BJ (cell line): ENCODE data around the gene SPDYE3. TPM values are rescaled to one million over a fixed set of nuclear protein-coding genes. Genes with fewer than 3 reads are reported as not detected.
"Not testable (repeated sequence)": the region's sequence is repeated elsewhere in the genome, so short reads cannot be mapped to it uniquely, and the experiment has no call there.

Experiments
- CTCF ChIA-PET: fragments of 350-600 bp; formaldehyde crosslinking; extraction: SDS; loops from one replicate; lab custom pipeline; 2021; ENCODE audit warnings: antibody characterized with exemption, inconsistent platforms; lab: Yijun Ruan, JAX
- POLR2A ChIA-PET: fragments of 300-600 bp; sonication (Branson Sonifier 250); formaldehyde crosslinking; extraction: SDS; loops from one replicate; lab custom pipeline; 2021; ENCODE audit warnings: antibody characterized with exemption; lab: Charles Lee
- DNase-seq: peaks from one replicate; pipeline ENCODE4 v3.0.0-alpha.2; 2011; ENCODE audit warnings: low read depth
- H3K27me3 ChIP-seq: 2 replicates; pipeline ENCODE4 v1.6.0; 2011; ENCODE audit warnings: low read length; ENCODE audit not compliant: control insufficient read depth, insufficient read depth
- H3K36me3 ChIP-seq: 2 replicates; pipeline ENCODE4 v1.5.1; 2011; ENCODE audit warnings: low read length; ENCODE audit not compliant: control insufficient read depth, insufficient read depth
- H3K4me3 ChIP-seq: 2 replicates; pipeline ENCODE4 v1.5.1; 2011; ENCODE audit warnings: low read depth, mild to moderate bottlenecking, control low read depth, low read length
- CTCF ChIP-seq: IDR thresholded peaks from 2 replicates; pipeline ENCODE4 v1.5.1; 2011; ENCODE audit warnings: low read depth, mild to moderate bottlenecking, control low read depth, inconsistent platforms, low read length, moderate library complexity; ENCODE audit not compliant: insufficient read depth
- polyA plus RNA-seq: library from polyadenylated mRNA; depleted of rRNA; stranded (reverse); fragments of >200 nt; gene quantifications from 2 replicates; pipeline ENCODE4 v1.2.3, GENCODE V29; 2011

SPDYE3 gene
- polyA plus RNA-seq, 1 experiment, result not detected

GRCh38 chr7:100338083-100338696, 30.7 kb downstream of the SPDYE3 start:
- CTCF ChIA-PET, POLR2A ChIA-PET: not testable (repeated sequence)

GRCh38 chr7:100341286-100341685, 33.8 kb downstream of the SPDYE3 start:
- H3K36me3 ChIP-seq, CTCF ChIA-PET, DNase-seq, H3K27me3 ChIP-seq, POLR2A ChIA-PET, H3K4me3 ChIP-seq: not testable (repeated sequence)

More at GRCh38 chr7:100338083-100338696, 30.7 kb downstream of the SPDYE3 start:
- DNase-seq, H3K36me3 ChIP-seq, H3K27me3 ChIP-seq, H3K4me3 ChIP-seq: not testable (repeated sequence)

GRCh38 chr7:100342765-100343164, 35.3 kb downstream of the SPDYE3 start:
- Histone ChIP-seq H3K36me3 (peaks cover 11% of the 10 kb centered on the region), H3K4me3 (no peak overlapping the region), H3K27me3 (no peaks in the 10 kb centered on the region)
- no peak for DNase-seq
- no peak for TF ChIP-seq CTCF
- ChIA-PET POLR2A (no interaction called here), CTCF (interaction anchor here (0.6 to 1.2 kb wide), 4 partner anchors 49 to 210 kb away, joined by 3 read pairs; no protein-coding TSS in a partner anchor)

GRCh38 chr7:100344124-100344559, 36.6 kb downstream of the SPDYE3 start:
- POLR2A ChIA-PET, result not testable (repeated sequence)

GRCh38 chr7:100344560-100345287, 37.2 kb downstream of the SPDYE3 start:
- POLR2A ChIA-PET, H3K27me3 ChIP-seq, DNase-seq, H3K4me3 ChIP-seq: not testable (repeated sequence)
- CTCF ChIA-PET, result interaction anchor here (0.8 to 3.2 kb wide), 4 partner anchors 10 to 212 kb away, joined by 3 to 13 read pairs (median 3); no protein-coding TSS in a partner anchor
- H3K36me3 ChIP-seq, result peaks cover 17% of the 10 kb centered on the region
- peak; percentile 58 for TF ChIP-seq CTCF

More at GRCh38 chr7:100344124-100344559, 36.6 kb downstream of the SPDYE3 start:
- CTCF ChIA-PET, result interaction anchor here (0.8 to 3.2 kb wide), 2 partner anchors 10 to 15 kb away, joined by 3 to 13 read pairs; no protein-coding TSS in a partner anchor
- DNase-seq, H3K27me3 ChIP-seq, H3K4me3 ChIP-seq: not testable (repeated sequence)
- H3K36me3 ChIP-seq, result peaks cover 14% of the 10 kb centered on the region

- CTCF ChIA-PET, result interaction anchor here (0.7 to 3.2 kb wide), 4 partner anchors 14 to 212 kb away, joined by 3 to 13 read pairs (median 3); no protein-coding TSS in a partner anchor
- DNase-seq, H3K4me3 ChIP-seq, H3K27me3 ChIP-seq, POLR2A ChIA-PET: not testable (repeated sequence)
- peak; percentile 43 for TF ChIP-seq CTCF
- peaks cover 20% of the 10 kb centered on the region for H3K36me3 ChIP-seq
These were observed 37.8 kb downstream of the SPDYE3 start for GRCh38 chr7:100345288-100345672.
